Panc1 (cell line): ENCODE measurements around the gene KLF15. TPM values are rescaled to one million over a fixed set of nuclear protein-coding genes. Genes with fewer than 3 reads are reported as not detected.

ENCODE experiments used
- ATAC-seq: fragments of 200-7000 bp; cut with Tn5 transposase; 2 replicates; pipeline ENCODE4 v1.9.1; 2020; ENCODE audit warnings: mild to moderate bottlenecking, moderate library complexity
- BruUV-seq: library from RNA; stranded (reverse); fragments of 400-500 nt; replicated peaks from 2 replicates; lab custom pipeline; 2021; lab: Mats Ljungman, UMichigan
- CTCF ChIA-PET: fragments of 300-600 bp; sonication (Branson Sonifier 250); formaldehyde crosslinking; loops from one replicate; lab custom pipeline; 2022; ENCODE audit warnings: antibody characterized with exemption; lab: Charles Lee
- POLR2A ChIA-PET: fragments of 300-600 bp; sonication (Branson Sonifier 250); formaldehyde crosslinking; loops from one replicate; lab custom pipeline; 2022; ENCODE audit warnings: antibody characterized with exemption; lab: Charles Lee
- DNase-seq: peaks from one replicate; pipeline ENCODE4 v3.0.0-alpha.2; 2010; ENCODE audit warnings: low read depth, low spot score
- H3K27ac ChIP-seq: 2 replicates; pipeline ENCODE4 v1.5.1; 2011; ENCODE audit warnings: mild to moderate bottlenecking, low read length, inconsistent platforms
- H3K27me3 ChIP-seq: fragments of 200-500 bp; sonication (Bioruptor generic); 2 replicates; pipeline ENCODE4 v1.6.0; 2014; ENCODE audit warnings: low read length, inconsistent platforms; ENCODE audit not compliant: control insufficient read depth, insufficient read depth
- H3K36me3 ChIP-seq: fragments of 200-500 bp; sonication (Bioruptor generic); 2 replicates; pipeline ENCODE4 v1.5.1; 2014; ENCODE audit warnings: inconsistent platforms, mild to moderate bottlenecking, low read length, moderate library complexity; ENCODE audit not compliant: control insufficient read depth, insufficient read depth
- H3K4me1 ChIP-seq: 2 replicates; pipeline ENCODE4 v1.5.1; 2011; ENCODE audit warnings: inconsistent platforms, mild to moderate bottlenecking, low read length, moderate library complexity; ENCODE audit not compliant: control insufficient read depth, insufficient read depth
- H3K4me3 ChIP-seq, 2 experiments: 2 replicates each; pipeline ENCODE4 v1.5.1; 2011 to 2012; ENCODE audit warnings: low read depth in 2 of 2, low read length in 2 of 2, mild to moderate bottlenecking in 2 of 2, inconsistent platforms in 1 of 2, moderate library complexity in 1 of 2
- H3K9me3 ChIP-seq: fragments of 200-500 bp; sonication (Bioruptor generic); 2 replicates; pipeline ENCODE4 v1.5.1; 2014; ENCODE audit warnings: low read depth, mild to moderate bottlenecking, inconsistent platforms, low read length, moderate library complexity; ENCODE audit not compliant: control insufficient read depth, insufficient read depth
- POLR2AphosphoS5 ChIP-seq: IDR thresholded peaks from 2 replicates; pipeline ENCODE4 v1.6.1; 2012; ENCODE audit warnings: mild to moderate bottlenecking, low read depth, low read length, moderate library complexity
- SIN3A ChIP-seq: IDR thresholded peaks from 2 replicates; pipeline ENCODE4 v1.6.1; 2012; ENCODE audit warnings: low read depth, mild to moderate bottlenecking, low read length, moderate library complexity, borderline replicate concordance; ENCODE audit not compliant: insufficient read depth
- TCF7L2 ChIP-seq: IDR thresholded peaks from 2 replicates; pipeline ENCODE4 v1.6.1; 2011; ENCODE audit warnings: mild to moderate bottlenecking, low read depth, low read length, inconsistent platforms
- in situ Hi-C: cut with HindIII; loops from 2 replicates; pipeline ENCODE4 v1.10.0; 2016; ENCODE audit warnings: low sequenced_read_pairs, low pct_unique_long_range_greater_than_20kb
- intact Hi-C: fragments of 100-400 bp; cut with micrococcal nuclease; formaldehyde crosslinking; loops from one replicate; pipeline ENCODE4 v1.10.0; 2022; ENCODE audit not compliant: unreplicated experiment
- total RNA-seq: library from RNA; stranded (reverse); gene quantifications from one replicate; pipeline ENCODE4 v1.2.1, GENCODE V29; 2021; ENCODE audit not compliant: unreplicated experiment
- TF ChIP-seq, protein P1 (sequence below), 2 experiments: IDR thresholded peaks; 2 replicates each; pipeline ENCODE4 v1.6.1; 2011 to 2012; ENCODE audit warnings: low read depth in 2 of 2, control low read depth in 1 of 2, low read length in 1 of 2, mild to moderate bottlenecking in 1 of 2, moderate library complexity in 1 of 2; ENCODE audit not compliant: insufficient read depth in 1 of 2
- TF ChIP-seq, protein P2 (sequence below): fragments of 450-650 bp; IDR thresholded peaks from 2 replicates; pipeline ENCODE4 v1.5.1; 2017; ENCODE audit warnings: mild to moderate bottlenecking

Gene KLF15
- total RNA-seq, 1 experiment from 2014 or later, result 0.10 TPM

- Histone ChIP-seq H3K9me3 (no peaks in the 10 kb centered on the region), H3K27me3 (no peaks in the 10 kb centered on the region), H3K27ac (no peak overlapping the region), H3K4me3 (no peak overlapping the region), H3K4me1 (no peaks in the 10 kb centered on the region), H3K36me3 (no peaks in the 10 kb centered on the region)
- DNase-seq (no peak), ATAC-seq (no peak)
- CTCF ChIA-PET, result interaction anchor here (0.6 kb wide), 1 partner anchor 461 kb away, joined by 3 read pairs; no protein-coding TSS in a partner anchor
- intact Hi-C loops (no loop called here), in situ Hi-C loops (no loop called here)
- BruUV-seq, result no TSS peak
- POLR2A ChIA-PET, result interaction anchor here (0.6 kb wide), 1 partner anchor 71 kb away, joined by 3 read pairs; no protein-coding TSS in a partner anchor
- TF ChIP-seq SIN3A (no peak), TCF7L2 (no peak), POLR2AphosphoS5 (no peak)
- TF ChIP-seq, protein P1, sequence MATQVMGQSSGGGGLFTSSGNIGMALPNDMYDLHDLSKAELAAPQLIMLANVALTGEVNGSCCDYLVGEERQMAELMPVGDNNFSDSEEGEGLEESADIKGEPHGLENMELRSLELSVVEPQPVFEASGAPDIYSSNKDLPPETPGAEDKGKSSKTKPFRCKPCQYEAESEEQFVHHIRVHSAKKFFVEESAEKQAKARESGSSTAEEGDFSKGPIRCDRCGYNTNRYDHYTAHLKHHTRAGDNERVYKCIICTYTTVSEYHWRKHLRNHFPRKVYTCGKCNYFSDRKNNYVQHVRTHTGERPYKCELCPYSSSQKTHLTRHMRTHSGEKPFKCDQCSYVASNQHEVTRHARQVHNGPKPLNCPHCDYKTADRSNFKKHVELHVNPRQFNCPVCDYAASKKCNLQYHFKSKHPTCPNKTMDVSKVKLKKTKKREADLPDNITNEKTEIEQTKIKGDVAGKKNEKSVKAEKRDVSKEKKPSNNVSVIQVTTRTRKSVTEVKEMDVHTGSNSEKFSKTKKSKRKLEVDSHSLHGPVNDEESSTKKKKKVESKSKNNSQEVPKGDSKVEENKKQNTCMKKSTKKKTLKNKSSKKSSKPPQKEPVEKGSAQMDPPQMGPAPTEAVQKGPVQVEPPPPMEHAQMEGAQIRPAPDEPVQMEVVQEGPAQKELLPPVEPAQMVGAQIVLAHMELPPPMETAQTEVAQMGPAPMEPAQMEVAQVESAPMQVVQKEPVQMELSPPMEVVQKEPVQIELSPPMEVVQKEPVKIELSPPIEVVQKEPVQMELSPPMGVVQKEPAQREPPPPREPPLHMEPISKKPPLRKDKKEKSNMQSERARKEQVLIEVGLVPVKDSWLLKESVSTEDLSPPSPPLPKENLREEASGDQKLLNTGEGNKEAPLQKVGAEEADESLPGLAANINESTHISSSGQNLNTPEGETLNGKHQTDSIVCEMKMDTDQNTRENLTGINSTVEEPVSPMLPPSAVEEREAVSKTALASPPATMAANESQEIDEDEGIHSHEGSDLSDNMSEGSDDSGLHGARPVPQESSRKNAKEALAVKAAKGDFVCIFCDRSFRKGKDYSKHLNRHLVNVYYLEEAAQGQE (IDR thresholded peaks at IDR 0.05; ENCODE audit: insufficient read depth in 1 of 2, low read depth in 2 of 2, low read length in 1 of 2), result no peak
- TF ChIP-seq, protein P2, sequence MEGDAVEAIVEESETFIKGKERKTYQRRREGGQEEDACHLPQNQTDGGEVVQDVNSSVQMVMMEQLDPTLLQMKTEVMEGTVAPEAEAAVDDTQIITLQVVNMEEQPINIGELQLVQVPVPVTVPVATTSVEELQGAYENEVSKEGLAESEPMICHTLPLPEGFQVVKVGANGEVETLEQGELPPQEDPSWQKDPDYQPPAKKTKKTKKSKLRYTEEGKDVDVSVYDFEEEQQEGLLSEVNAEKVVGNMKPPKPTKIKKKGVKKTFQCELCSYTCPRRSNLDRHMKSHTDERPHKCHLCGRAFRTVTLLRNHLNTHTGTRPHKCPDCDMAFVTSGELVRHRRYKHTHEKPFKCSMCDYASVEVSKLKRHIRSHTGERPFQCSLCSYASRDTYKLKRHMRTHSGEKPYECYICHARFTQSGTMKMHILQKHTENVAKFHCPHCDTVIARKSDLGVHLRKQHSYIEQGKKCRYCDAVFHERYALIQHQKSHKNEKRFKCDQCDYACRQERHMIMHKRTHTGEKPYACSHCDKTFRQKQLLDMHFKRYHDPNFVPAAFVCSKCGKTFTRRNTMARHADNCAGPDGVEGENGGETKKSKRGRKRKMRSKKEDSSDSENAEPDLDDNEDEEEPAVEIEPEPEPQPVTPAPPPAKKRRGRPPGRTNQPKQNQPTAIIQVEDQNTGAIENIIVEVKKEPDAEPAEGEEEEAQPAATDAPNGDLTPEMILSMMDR, result no peak
Observed at GRCh38 chr3:126376444-126376843, 19.2 kb upstream of the KLF15 start.

GRCh38 chr3:126375835-126376331, 18.7 kb upstream of the KLF15 start:
- in situ Hi-C loops, result no loop called here

More at GRCh38 chr3:126375835-126376331, 18.7 kb upstream of the KLF15 start:
- POLR2A ChIA-PET, result interaction anchor here (0.6 kb wide), 1 partner anchor 71 kb away, joined by 3 read pairs; no protein-coding TSS in a partner anchor
- Histone ChIP-seq H3K27me3 (no peaks in the 10 kb centered on the region), H3K4me3 (no peak overlapping the region), H3K9me3 (no peaks in the 10 kb centered on the region), H3K4me1 (no peaks in the 10 kb centered on the region), H3K27ac (no peak overlapping the region), H3K36me3 (no peaks in the 10 kb centered on the region)
- ATAC-seq (no peak), DNase-seq (no peak)
- CTCF ChIA-PET, result no interaction called here
- BruUV-seq, result no TSS peak
- intact Hi-C loops, result no loop called here
- TF ChIP-seq POLR2AphosphoS5 (no peak), SIN3A (no peak), TCF7L2 (no peak)
- TF ChIP-seq, protein P2, result no peak
- TF ChIP-seq, protein P1 (IDR thresholded peaks at IDR 0.05; ENCODE audit: insufficient read depth in 1 of 2, low read depth in 2 of 2, low read length in 1 of 2), result no peak
